H1 (cell line): ENCODE measurements around the gene ITPK1. TPM values are rescaled to one million over a fixed set of nuclear protein-coding genes. Genes with fewer than 3 reads are reported as not detected.

ENCODE experiments used
- CTCF ChIA-PET: fragments of 300-600 bp; sonication (Branson Sonifier 250); formaldehyde crosslinking; loops from one replicate; lab custom pipeline; 2021; ENCODE audit not compliant: partially characterized antibody; lab: Charles Lee
- POLR2A ChIA-PET: fragments of 300-600 bp; sonication (Branson Sonifier 250); formaldehyde crosslinking; loops from one replicate; lab custom pipeline; 2021; ENCODE audit warnings: inconsistent platforms; ENCODE audit not compliant: partially characterized antibody; lab: Charles Lee
- DNase-seq, 2 experiments: peaks; one replicate each; pipeline versions ENCODE4 v3.0.0 to v3.0.0-alpha.2; 2010 to 2022; ENCODE audit warnings: low spot score in 2 of 2, low read depth in 1 of 2, mixed read lengths in 1 of 2
- FAIRE-seq: peaks from 2 replicates; lab custom pipeline; 2011; peaks lifted over from hg19 to GRCh38; lab: Jason Lieb, UNC
- H2AFZ ChIP-seq: 2 replicates; pipeline ENCODE4 v1.8.1; 2012; ENCODE audit warnings: low read length, inconsistent platforms
- H2AK5ac ChIP-seq: 2 replicates; pipeline ENCODE4 v1.6.1; 2013; ENCODE audit warnings: low read depth, low read length
- H2BK120ac ChIP-seq: replicated peaks from 2 replicates; pipeline ENCODE3; 2013; ENCODE audit warnings: low read depth, low read length, inconsistent platforms
- H2BK12ac ChIP-seq: 2 replicates; pipeline ENCODE4 v1.6.1; 2013; ENCODE audit warnings: low read depth, low read length
- H2BK15ac ChIP-seq: 2 replicates; pipeline ENCODE4 v1.6.1; 2013; ENCODE audit warnings: low read length
- H2BK20ac ChIP-seq: 2 replicates; pipeline ENCODE4 v1.6.1; 2013; ENCODE audit warnings: low read length
- H2BK5ac ChIP-seq: 2 replicates; pipeline ENCODE4 v1.6.1; 2013; ENCODE audit warnings: low read depth, low read length
- H3K14ac ChIP-seq: 2 replicates; pipeline ENCODE4 v1.6.1; 2013; ENCODE audit warnings: inconsistent platforms; ENCODE audit not compliant: insufficient read length
- H3K18ac ChIP-seq: 2 replicates; pipeline ENCODE4 v1.6.1; 2013; ENCODE audit warnings: low read length; ENCODE audit errors: extremely low read depth
- H3K23ac ChIP-seq: 2 replicates; pipeline ENCODE4 v1.6.1; 2013; ENCODE audit warnings: inconsistent platforms; ENCODE audit not compliant: insufficient read length
- H3K23me2 ChIP-seq: 2 replicates; pipeline ENCODE4 v1.6.1; 2013; ENCODE audit warnings: low read depth, low read length
- H3K27ac ChIP-seq: 2 replicates; pipeline ENCODE4 v1.6.1; 2011; ENCODE audit warnings: low read depth, low read length, inconsistent platforms
- H3K27me3 ChIP-seq, 4 experiments: replicated peaks in 1 of 4; 1 replicate in 1 of 4; 2 replicates in 3 of 4; pipeline versions ENCODE4 v1.6.1 to v1.8.1; 2011 to 2013; ENCODE audit warnings: low read length in 3 of 4, mild to moderate bottlenecking in 3 of 4, inconsistent platforms in 2 of 4, mixed read lengths in 2 of 4, moderate library complexity in 1 of 4; ENCODE audit not compliant: control insufficient read depth in 3 of 4, insufficient read depth in 3 of 4; ENCODE audit errors: extremely low read depth in 1 of 4
- H3K36me3 ChIP-seq, 4 experiments: 2 replicates each; pipeline versions ENCODE4 v1.6.1 to v1.8.1; 2011 to 2013; ENCODE audit warnings: mild to moderate bottlenecking in 4 of 4, low read length in 3 of 4, moderate library complexity in 2 of 4, control low read depth in 1 of 4, inconsistent platforms in 1 of 4; ENCODE audit not compliant: insufficient read depth in 4 of 4, control insufficient read depth in 2 of 4
- H3K4ac ChIP-seq: replicated peaks from 2 replicates; pipeline ENCODE3; 2013; ENCODE audit warnings: low read length, low read depth, mixed read lengths, inconsistent platforms; ENCODE audit not compliant: insufficient read length
- H3K4me1 ChIP-seq, 4 experiments: replicated peaks in 1 of 4; 1 replicate in 1 of 4; 2 replicates in 3 of 4; pipeline versions ENCODE4 v1.6.1 to v1.8.1; 2011 to 2013; ENCODE audit warnings: low read length in 3 of 4, inconsistent platforms in 2 of 4, mixed read lengths in 1 of 4; ENCODE audit not compliant: insufficient read depth in 4 of 4, control insufficient read depth in 3 of 4
- H3K4me2 ChIP-seq, 2 experiments: 2 replicates each; pipeline versions ENCODE4 v1.6.1 to v1.8.1; 2011 to 2013; ENCODE audit warnings: low read depth in 2 of 2, low read length in 2 of 2, control low read depth in 1 of 2, inconsistent platforms in 1 of 2, mild to moderate bottlenecking in 1 of 2; ENCODE audit not compliant: insufficient read depth in 1 of 2
- H3K4me3 ChIP-seq, 4 experiments: fragments of 200-600, 300-600 bp in 1 of 4; sonication (generic), shearing (Covaris generic), sonication (Bioruptor Twin) in 1 of 4; 2 replicates each; pipeline versions ENCODE4 v1.5.1 to v1.8.1; 2011 to 2016; ENCODE audit warnings: low read length in 4 of 4, low read depth in 3 of 4, control low read depth in 2 of 4, inconsistent platforms in 2 of 4, mild to moderate bottlenecking in 2 of 4, mixed read lengths in 1 of 4, moderate library complexity in 1 of 4; ENCODE audit not compliant: insufficient read depth in 2 of 4; ENCODE audit errors: extremely low read depth in 1 of 4
- H3K56ac ChIP-seq: replicated peaks from 2 replicates; pipeline ENCODE3; 2013; ENCODE audit warnings: low read depth, mild to moderate bottlenecking, mixed read lengths, low read length, inconsistent platforms; ENCODE audit not compliant: insufficient read length
- H3K79me1 ChIP-seq: 2 replicates; pipeline ENCODE4 v1.6.1; 2013; ENCODE audit warnings: low read depth, low read length, control low read depth
- H3K79me2 ChIP-seq, 2 experiments: 2 replicates each; pipeline versions ENCODE4 v1.6.1 to v1.8.1; 2012 to 2013; ENCODE audit warnings: low read length in 2 of 2, mild to moderate bottlenecking in 2 of 2, inconsistent platforms in 1 of 2; ENCODE audit not compliant: insufficient read depth in 2 of 2, control insufficient read depth in 1 of 2
- H3K9ac ChIP-seq, 4 experiments: replicated peaks in 1 of 4; 1 replicate in 1 of 4; 2 replicates in 3 of 4; pipeline versions ENCODE4 v1.6.1 to v1.8.1; 2011 to 2013; ENCODE audit warnings: low read depth in 3 of 4, low read length in 3 of 4, control low read depth in 2 of 4, mild to moderate bottlenecking in 2 of 4, moderate library complexity in 2 of 4, inconsistent platforms in 1 of 4; ENCODE audit errors: extremely low read depth in 1 of 4
- H3K9me3 ChIP-seq, 2 experiments: 2 replicates each; pipeline versions ENCODE4 v1.6.1 to v1.8.1; 2012 to 2013; ENCODE audit warnings: mild to moderate bottlenecking in 2 of 2, moderate library complexity in 2 of 2, control low read depth in 1 of 2, inconsistent platforms in 1 of 2, low read depth in 1 of 2, low read length in 1 of 2, mixed read lengths in 1 of 2; ENCODE audit not compliant: insufficient read depth in 2 of 2
- H4K20me1 ChIP-seq, 2 experiments: replicated peaks in 1 of 2; 2 replicates each; pipeline versions ENCODE3 to v1.8.1; 2011 to 2013; ENCODE audit warnings: inconsistent platforms in 2 of 2, low read length in 2 of 2, mild to moderate bottlenecking in 1 of 2; ENCODE audit not compliant: insufficient read depth in 2 of 2, control insufficient read depth in 1 of 2
- H4K5ac ChIP-seq: 2 replicates; pipeline ENCODE4 v1.6.1; 2013; ENCODE audit warnings: low read length, low read depth, mixed read lengths, inconsistent platforms; ENCODE audit not compliant: insufficient read length
- H4K8ac ChIP-seq: 2 replicates; pipeline ENCODE4 v1.8.0; 2013; ENCODE audit warnings: mild to moderate bottlenecking, moderate library complexity, low read length, inconsistent platforms; ENCODE audit not compliant: insufficient read depth; ENCODE audit errors: extremely low read depth
- H4K91ac ChIP-seq: replicated peaks from 2 replicates; pipeline ENCODE3; 2013; ENCODE audit warnings: low read length, mixed read lengths, inconsistent platforms; ENCODE audit not compliant: insufficient read length
- SIN3A ChIP-seq, 2 experiments: IDR thresholded peaks in 1 of 2; conservative IDR thresholded peaks in 1 of 2; 2 replicates each; pipeline ENCODE4 v1.6.1; 2011 to 2012; ENCODE audit warnings: low read length in 2 of 2, improper control_type of control experiment in 1 of 2, low read depth in 1 of 2, mild to moderate bottlenecking in 1 of 2
- SP4 ChIP-seq: IDR thresholded peaks from 2 replicates; pipeline ENCODE4 v1.6.1; 2012; ENCODE audit warnings: low read length, inconsistent platforms
- TBP ChIP-seq: IDR thresholded peaks from 2 replicates; pipeline ENCODE4 v1.6.1; 2011; ENCODE audit warnings: low read depth, low read length, improper control_type of control experiment
- WGBS, 2 experiments: shearing (Covaris generic) in 1 of 2; methylation state at CpG; one replicate each; pipeline versions ENCODE4 v1.1.6 to v1.1.7; 2013 to 2015; ENCODE audit warnings: low lambda C conversion rate in 2 of 2, mixed read lengths in 2 of 2, inconsistent platforms in 1 of 2, low coverage in 1 of 2, missing lambda C conversion rate in 1 of 2; ENCODE audit not compliant: insufficient replicate concordance in 2 of 2, insufficient coverage in 1 of 2, insufficient read length in 1 of 2; ENCODE audit errors: extremely low coverage in 1 of 2, missing lambda C conversion rate in 1 of 2; 5-methylcytosine and 5-hydroxymethylcytosine counted together
- polyA plus RNA-seq, 7 experiments: library from polyadenylated mRNA; depleted of rRNA in 3 of 7; stranded (reverse) in 5 of 7; unstranded in 2 of 7; fragments of >200 nt in 5 of 7; fragments of 200-250 nt in 2 of 7; gene quantifications; 1 replicate in 5 of 7; 2 replicates in 1 of 7; 4 replicates in 1 of 7; pipeline versions ENCODE4 v1.2.1 to v1.2.3, GENCODE V29; 2011 to 2013; ENCODE audit warnings: missing spikeins in 2 of 7, mixed read lengths in 2 of 7
- total RNA-seq: library from RNA; stranded (reverse); fragmentation: NEBNext Ultra II Directional; extraction: Animal tissue kit (Norgen Biotek cat#: 25700); gene quantifications from 2 replicates; pipeline ENCODE4 v1.2.1, GENCODE V29; 2021

Gene ITPK1
- total and polyA plus RNA-seq, 2 of the 8 experiments (the other 6 are each of a cell fraction or from before 2014, with no cell fraction given) = 108 to 143 TPM

DNA sequence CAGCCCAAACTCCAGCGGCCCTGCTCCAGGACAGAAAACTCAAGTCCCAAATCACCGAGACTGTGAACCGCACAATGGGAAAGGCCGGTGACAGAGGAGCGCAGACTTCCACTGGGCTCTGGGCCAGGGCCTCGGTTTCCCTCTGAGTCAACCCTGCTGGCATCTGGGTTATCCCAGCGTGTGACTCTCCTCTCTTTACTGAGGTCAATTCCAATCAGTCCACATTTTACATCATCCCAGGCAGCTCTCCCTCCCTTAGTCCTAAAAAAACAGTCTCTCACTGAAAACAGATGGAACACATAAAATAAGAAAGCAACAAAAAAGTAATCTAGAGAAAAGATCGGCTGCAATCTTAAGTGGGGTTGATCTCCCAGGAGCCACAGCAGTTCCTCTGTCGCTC, 36.9 kb downstream of the ITPK1 start:
- ChIA-PET POLR2A (interaction anchor here (1.1 kb wide), 1 partner anchor 87 kb away, joined by 3 read pairs; no protein-coding TSS in a partner anchor), CTCF (interaction anchor here (0.7 to 3.4 kb wide), 8 partner anchors 15 to 127 kb away, joined by 3 to 25 read pairs (median 5); no protein-coding TSS in a partner anchor)
- no peak overlapping the region for H3K9ac ChIP-seq
- H2BK15ac ChIP-seq = no peak overlapping the region
- WGBS, 2 experiments = 92% methylated on average over 9 of the region's 9 CpGs; no CpG with 5 or more reads in 1 of the 2 experiments
- H4K20me1 ChIP-seq = peaks cover 14 to 17% of the 10 kb centered on the region in 2 experiments
- H2AK5ac ChIP-seq = no peak overlapping the region
- no peak overlapping the region for H3K27ac ChIP-seq
- H3K23me2 ChIP-seq = no peaks in the 10 kb centered on the region
- no peak for FAIRE-seq
- no peak overlapping the region for H2BK20ac ChIP-seq
- no peaks in the 10 kb centered on the region; a peak in 1 of 8 replicates for H3K36me3 ChIP-seq
- no peak overlapping the region for H2BK120ac ChIP-seq
- H3K79me1 ChIP-seq = peaks cover 39% of the 10 kb centered on the region
- H3K14ac ChIP-seq = no peak overlapping the region
- peaks cover 0 to 4% (median 0%) of the 10 kb centered on the region in 4 experiments; a peak in 1 of 7 replicates for H3K4me1 ChIP-seq
- no peak overlapping the region for H2AFZ ChIP-seq
- H3K56ac ChIP-seq = no peak overlapping the region
- no peak overlapping the region for H4K5ac ChIP-seq
- no peak overlapping the region for H2BK12ac ChIP-seq
- H3K4ac ChIP-seq = no peak overlapping the region
- no peak for DNase-seq
- H3K4me3 ChIP-seq = no peak overlapping the region
- no peak overlapping the region for H4K91ac ChIP-seq
- no peaks in the 10 kb centered on the region for H3K27me3 ChIP-seq
- no peak overlapping the region for H3K4me2 ChIP-seq
- H4K8ac ChIP-seq = no peak overlapping the region
- no peak overlapping the region for H3K23ac ChIP-seq
- H3K79me2 ChIP-seq = peaks cover 0 to 74% of the 10 kb centered on the region in 2 experiments; a peak in 3 of 4 replicates
- no peaks in the 10 kb centered on the region for H3K9me3 ChIP-seq
- no peak overlapping the region for H3K18ac ChIP-seq
- no peak overlapping the region; the same call in 1 of the 2 replicates for H2BK5ac ChIP-seq
- TF ChIP-seq TBP = no peak
- no peak for TF ChIP-seq SP4
- TF ChIP-seq SIN3A (conservative IDR thresholded peaks at IDR 0.05 in 1 of 2, IDR thresholded peaks at IDR 0.05 in 1 of 2; ENCODE audit: low read depth in 1 of 2, low read length in 2 of 2) = no peak
